HG03460 (cell line): Measurements from ENCODE around the gene METTL8.
"Not testable (repeated sequence)": the region's sequence is repeated elsewhere in the genome, so short reads cannot be mapped to it uniquely, and the experiment has no call there.

ENCODE experiments used
- ATAC-seq: cut with Tn5 transposase; IDR thresholded peaks from one replicate; pipeline ENCODE4 v1.9.1; 2021; ENCODE audit not compliant: unreplicated experiment

METTL8 gene

GRCh38 chr2:171402906-171403580 lies 30.7 kb downstream of the METTL8 start:
- no peak for ATAC-seq

GRCh38 chr2:171401947-171402346 lies 31.8 kb downstream of the METTL8 start:
- ATAC-seq, result no peak

- ATAC-seq, result no peak
These were observed 33.4 kb downstream of the METTL8 start for GRCh38 chr2:171400395-171400794.

GRCh38 chr2:171399292-171399691 lies 34.5 kb downstream of the METTL8 start:
- ATAC-seq, result no peak

GRCh38 chr2:171394164-171394740 lies 39.5 kb downstream of the METTL8 start:
- no peak for ATAC-seq

GRCh38 chr2:171393487-171393886 lies 40.3 kb downstream of the METTL8 start:
- no peak for ATAC-seq

- ATAC-seq, result no peak
These were observed 42.3 kb downstream of the METTL8 start for GRCh38 chr2:171391532-171391931.

GRCh38 chr2:171390941-171391516 lies 42.8 kb downstream of the METTL8 start:
- no peak for ATAC-seq

GRCh38 chr2:171389780-171390179 lies 44.0 kb downstream of the METTL8 start:
- no peak for ATAC-seq

- no peak for ATAC-seq
These were observed 44.5 kb downstream of the METTL8 start for GRCh38 chr2:171389325-171389724.

GRCh38 chr2:171387052-171387451 lies 46.7 kb downstream of the METTL8 start:
- ATAC-seq, result no peak

GRCh38 chr2:171386627-171387026 lies 47.2 kb downstream of the METTL8 start:
- ATAC-seq, result no peak

- ATAC-seq, result no peak
These were observed 50.7 kb downstream of the METTL8 start for GRCh38 chr2:171383134-171383533.

- ATAC-seq, result not testable (repeated sequence)
These were observed 51.6 kb downstream of the METTL8 start for GRCh38 chr2:171382175-171382574.

- not testable (repeated sequence) for ATAC-seq
These were observed 55.9 kb downstream of the METTL8 start for GRCh38 chr2:171377852-171378251.

- ATAC-seq, result no peak
These were observed 66.1 kb downstream of the METTL8 start for GRCh38 chr2:171367692-171368091.

- ATAC-seq, result no peak
These were observed 68.0 kb downstream of the METTL8 start for GRCh38 chr2:171365778-171366177.

GRCh38 chr2:171365232-171365631 lies 68.6 kb downstream of the METTL8 start:
- no peak for ATAC-seq

GRCh38 chr2:171362396-171362795 lies 71.4 kb downstream of the METTL8 start:
- ATAC-seq, result no peak

- no peak for ATAC-seq
These were observed 72.9 kb downstream of the METTL8 start for GRCh38 chr2:171360905-171361304.

GRCh38 chr2:171353746-171354145 lies 80.0 kb downstream of the METTL8 start:
- ATAC-seq, result not testable (repeated sequence)

- ATAC-seq, result no peak
These were observed 85.7 kb downstream of the METTL8 start for GRCh38 chr2:171348056-171348455.
